Transverse colon (tissue), 4 donors: Measurements from ENCODE around the gene TTC3. TPM values are rescaled to one million over a fixed set of nuclear protein-coding genes. Genes with fewer than 3 reads are reported as not detected.

ENCODE experiments used
- DNase-seq: peaks from one replicate; pipeline ENCODE4 v3.0.0-alpha.2; 2019
- H3K27ac ChIP-seq, 4 donors: fragments of 200-600 bp; sonication (generic); 2 replicates each; pipeline ENCODE4 v1.5.1; 2016 to 2018; ENCODE audit warnings: inconsistent platforms in 4 of 4
- H3K27me3 ChIP-seq: fragments of 200-600 bp; sonication (generic); 2 replicates; pipeline ENCODE4 v1.5.1; 2017; ENCODE audit warnings: inconsistent platforms
- H3K36me3 ChIP-seq, 4 donors: fragments of 200-600 bp; sonication (generic); 2 replicates each; pipeline ENCODE4 v1.5.1; 2017 to 2019; ENCODE audit warnings: inconsistent platforms in 4 of 4
- H3K4me1 ChIP-seq, 4 donors: fragments of 200-600 bp; sonication (generic); 2 replicates each; pipeline ENCODE4 v1.5.1; 2017 to 2020; ENCODE audit warnings: inconsistent platforms in 4 of 4
- H3K4me3 ChIP-seq, 4 donors: fragments of 200-600 bp; sonication (generic); 1 replicate in 1 of 4; 2 replicates in 3 of 4; pipeline versions ENCODE4 v1.5.1 to v1.6.1; 2017 to 2019; ENCODE audit warnings: inconsistent platforms in 4 of 4
- H3K9me3 ChIP-seq, 2 donors: fragments of 200-600 bp; sonication (generic); 2 replicates each; pipeline ENCODE4 v1.5.1; 2017 to 2019; ENCODE audit warnings: inconsistent platforms in 2 of 2
- CTCF ChIP-seq, 5 experiments: fragments of 200-600 bp in 3 of 5; fragments of 450-650 bp in 2 of 5; sonication (generic) in 3 of 5; IDR thresholded peaks; 1 replicate in 2 of 5; 2 replicates in 3 of 5; pipeline ENCODE4 v1.5.1; 2016 to 2017; ENCODE audit warnings: antibody characterized with exemption in 5 of 5, inconsistent platforms in 3 of 5, mild to moderate bottlenecking in 2 of 5, moderate library complexity in 1 of 5
- EP300 ChIP-seq: sonication (generic); formaldehyde crosslinking; IDR thresholded peaks from one replicate; pipeline ENCODE4 v1.6.1; 2017; ENCODE audit warnings: antibody characterized with exemption, low read depth
- POLR2A ChIP-seq: fragments of 450-650 bp; IDR thresholded peaks from one replicate; pipeline ENCODE4 v1.6.1; 2016; ENCODE audit warnings: antibody characterized with exemption, mild to moderate bottlenecking, moderate library complexity
- POLR2AphosphoS5 ChIP-seq, 3 donors: sonication (generic); formaldehyde crosslinking; IDR thresholded peaks; one replicate each; pipeline ENCODE4 v1.6.1; 2016; ENCODE audit warnings: antibody characterized with exemption in 3 of 3
- WGBS, 2 donors: methylation state at CpG; one replicate each; pipeline ENCODE4 v1.1.5; 2018; ENCODE audit warnings: low coverage in 1 of 2; 5-methylcytosine and 5-hydroxymethylcytosine counted together
- in situ Hi-C, 4 donors: fragments of 200-750 bp; cut with MboI; loops; one replicate each; pipeline versions ENCODE4 v1.15.0 to v1.15.1; 2017; ENCODE audit warnings: low sequenced_read_pairs in 3 of 4, low pct_ligation_motif_present in 1 of 4, low pct_unique_long_range_greater_than_20kb in 1 of 4
- intact Hi-C: fragments of 100-400 bp; cut with DNase I; formaldehyde crosslinking; loops from one replicate; pipeline ENCODE4 v1.15.1; 2023; ENCODE audit warnings: low total_unique reads
- total RNA-seq, 4 donors: library from RNA; depleted of rRNA; stranded (reverse); fragments of >200 nt; gene quantifications; one replicate each; pipeline ENCODE4 v1.1.0, GENCODE V29; 2016

TTC3 gene
- total RNA-seq, 4 donors from 2014 or later, result 84.0 to 247 (median 146) TPM

GRCh38 chr21:37153935-37154350, 80.9 kb downstream of the TTC3 start:
- Histone ChIP-seq H3K9me3 (no peaks in the 10 kb centered on the region), H3K4me3 (no peak overlapping the region), H3K27me3 (no peaks in the 10 kb centered on the region), H3K27ac (peak overlapping the region; percentile 66 to 83 (median 78)), H3K36me3 (peaks cover 0 to 26% (median 0%) of the 10 kb centered on the region in 4 donors), H3K4me1 (peaks cover 18 to 34% (median 22%) of the 10 kb centered on the region in 4 donors)
- intact Hi-C loops, result loop anchor here (5.0 kb wide), 1 partner anchor 117 kb away; no protein-coding TSS in a partner anchor
- peak; percentile 58 for DNase-seq
- TF ChIP-seq EP300, result no peak
- peak in 2 of 3 donors; percentile 36 to 37 for TF ChIP-seq POLR2AphosphoS5 (IDR thresholded peaks at IDR 0.05)
- in situ Hi-C loops, result no loop called here
- 29 to 38% methylated on average over 1 to 9 of the region's 9 CpGs for WGBS, 2 donors

GRCh38 chr21:37155186-37155585, 82.1 kb downstream of the TTC3 start:
- no peak overlapping the region for H3K27ac ChIP-seq
- H3K4me3 ChIP-seq, result no peak overlapping the region
- H3K9me3 ChIP-seq, result no peaks in the 10 kb centered on the region
- no peak for TF ChIP-seq EP300
- TF ChIP-seq POLR2AphosphoS5 (IDR thresholded peaks at IDR 0.05), result no peak
- TF ChIP-seq POLR2A, result no peak
- TF ChIP-seq CTCF (IDR thresholded peaks at IDR 0.05), result peak in 2 of 5 experiments; percentile 22 to 40
- H3K36me3 ChIP-seq, result peaks cover 0 to 19% (median 0%) of the 10 kb centered on the region in 4 donors
- in situ Hi-C loops (no loop called here), intact Hi-C loops (no loop called here)
- H3K27me3 ChIP-seq, result no peaks in the 10 kb centered on the region
- DNase-seq, result no peak
- H3K4me1 ChIP-seq, result peaks cover 18 to 38% (median 31%) of the 10 kb centered on the region in 4 donors
- 32 to 48% methylated on average over 3 of the region's 3 CpGs for WGBS, 2 donors

DNA sequence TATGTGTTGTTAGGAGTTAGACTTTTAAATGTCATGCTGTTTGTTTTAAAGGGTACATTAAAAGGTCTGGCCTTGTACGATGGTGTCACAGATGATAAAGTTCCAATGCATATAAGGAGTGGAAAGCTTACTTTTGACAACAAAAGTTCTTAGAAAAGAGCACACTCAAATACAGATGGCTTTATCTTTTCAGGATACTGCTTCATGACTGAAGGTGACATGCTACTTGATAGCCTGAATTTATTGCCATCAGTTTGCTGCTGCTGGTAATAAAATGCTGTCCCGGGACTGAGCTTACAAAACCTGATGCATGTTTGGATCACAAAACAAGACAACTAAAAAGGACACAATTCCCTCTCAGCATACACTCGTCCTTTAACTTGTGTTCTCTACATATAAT, 84.9 kb downstream of the TTC3 start:
- TF ChIP-seq POLR2AphosphoS5 (IDR thresholded peaks at IDR 0.05) (no peak), CTCF (IDR thresholded peaks at IDR 0.05) (no peak), POLR2A (no peak), EP300 (no peak)
- in situ Hi-C loops (no loop called here), intact Hi-C loops (no loop called here)
- WGBS, 2 donors, result 63 to 71% methylated on average over 3 of the region's 3 CpGs
- peaks cover 0 to 2% (median under 1%) of the 10 kb centered on the region in 4 donors for H3K36me3 ChIP-seq
- no peak overlapping the region for H3K27ac ChIP-seq
- peaks cover 16 to 38% (median 26%) of the 10 kb centered on the region in 4 donors for H3K4me1 ChIP-seq
- no peak for DNase-seq
- H3K27me3 ChIP-seq, result no peaks in the 10 kb centered on the region
- no peaks in the 10 kb centered on the region for H3K9me3 ChIP-seq
- no peak overlapping the region for H3K4me3 ChIP-seq

DNA sequence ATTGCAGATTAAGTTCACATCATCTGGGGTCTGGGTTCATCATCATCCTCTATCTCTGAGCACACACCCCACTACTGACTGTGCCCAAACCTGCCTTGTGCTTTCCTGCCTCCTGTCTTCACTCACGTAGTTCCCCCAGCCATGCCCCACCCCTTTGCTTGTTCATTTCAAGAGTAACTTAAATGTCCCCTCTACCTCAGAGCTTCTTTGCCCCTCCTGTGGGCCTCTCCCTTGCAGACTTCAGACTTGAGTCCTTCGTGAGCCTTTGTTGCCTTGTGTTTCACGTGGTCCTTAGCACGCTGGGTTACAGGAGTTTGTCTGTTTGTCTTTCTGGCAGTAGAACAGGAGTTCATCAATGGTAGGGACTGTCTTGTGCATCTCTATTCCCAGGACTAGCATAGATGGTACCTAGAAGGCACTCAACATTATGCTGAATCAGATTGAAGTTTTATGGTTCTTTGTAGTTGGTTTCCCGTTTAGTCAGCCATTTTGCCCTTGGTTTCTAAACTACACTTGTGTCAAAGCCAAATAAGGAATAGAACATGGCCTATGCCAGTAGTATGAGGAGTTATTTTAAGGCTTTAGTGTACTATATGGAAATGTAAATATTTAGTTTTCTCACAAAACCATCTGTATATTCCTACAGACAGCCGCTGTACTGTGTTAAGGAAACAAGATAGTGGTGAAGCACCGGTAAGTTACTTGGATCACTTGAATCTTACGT, 86.2 kb downstream of the TTC3 start:
- Histone ChIP-seq H3K4me3 (no peak overlapping the region), H3K4me1 (peaks cover 3 to 28% (median 15%) of the 10 kb centered on the region in 4 donors), H3K9me3 (no peaks in the 10 kb centered on the region), H3K27ac (peak overlapping the region in 3 of 4 donors; percentile 45 to 66 (median 58)), H3K36me3 (peaks cover 0 to 14% (median 3%) of the 10 kb centered on the region in 4 donors), H3K27me3 (no peaks in the 10 kb centered on the region)
- intact Hi-C loops (no loop called here), in situ Hi-C loops (no loop called here)
- WGBS, 2 donors, result 55 to 57% methylated on average over 6 to 8 of the region's 8 CpGs
- DNase-seq, result no peak
- TF ChIP-seq POLR2A (no peak), EP300 (no peak), POLR2AphosphoS5 (IDR thresholded peaks at IDR 0.05) (no peak), CTCF (IDR thresholded peaks at IDR 0.05) (no peak)
